HG03135 (cell line): Measurements from ENCODE around the gene BPHL.
A peak's percentile ranks its signal among the peaks of the same experiment; 100 is the strongest.
"Not testable (repeated sequence)": the region's sequence is repeated elsewhere in the genome, so short reads cannot be mapped to it uniquely, and the experiment has no call there.

Experiments used
- ATAC-seq: cut with Tn5 transposase; IDR thresholded peaks from one replicate; pipeline ENCODE4 v1.9.1; 2021; ENCODE audit warnings: mild to moderate bottlenecking, moderate library complexity; ENCODE audit not compliant: unreplicated experiment

The BPHL gene

GRCh38 chr6:3155416-3155815 lies 36.9 kb downstream of the BPHL start:
- not testable (repeated sequence) for ATAC-seq

- not testable (repeated sequence) for ATAC-seq
Observed at GRCh38 chr6:3156184-3157130, 37.9 kb downstream of the BPHL start.

GRCh38 chr6:3157131-3157933 lies 38.8 kb downstream of the BPHL start, which contains the start of gene TUBB2A:
Gene TUBB2A (minus strand): TSS chr6:3157544. CDS start chr6:3157463, 81 bp downstream.
- peak; percentile 80 for ATAC-seq

- ATAC-seq = no peak
Observed at GRCh38 chr6:3159805-3160781, 41.6 kb downstream of the BPHL start.

GRCh38 chr6:3162067-3162497 lies 43.6 kb downstream of the BPHL start:
- ATAC-seq = no peak

GRCh38 chr6:3162565-3163247 lies 44.2 kb downstream of the BPHL start:
- peak; percentile 71 for ATAC-seq

- ATAC-seq = no peak
Observed at GRCh38 chr6:3163248-3163594, 44.7 kb downstream of the BPHL start.

- ATAC-seq = no peak
Observed at GRCh38 chr6:3164388-3164787, 45.9 kb downstream of the BPHL start.

- ATAC-seq = no peak
Observed at GRCh38 chr6:3165631-3166534, 47.4 kb downstream of the BPHL start.

GRCh38 chr6:3166535-3167225 lies 48.2 kb downstream of the BPHL start:
- ATAC-seq = not testable (repeated sequence)

GRCh38 chr6:3168046-3168445 lies 49.5 kb downstream of the BPHL start:
- not testable (repeated sequence) for ATAC-seq

- ATAC-seq = not testable (repeated sequence)
Observed at GRCh38 chr6:3170676-3171075, 52.2 kb downstream of the BPHL start.

GRCh38 chr6:3171313-3172175 lies 53.0 kb downstream of the BPHL start:
- ATAC-seq = not testable (repeated sequence)

GRCh38 chr6:3172789-3173188 lies 54.3 kb downstream of the BPHL start:
- not testable (repeated sequence) for ATAC-seq

- not testable (repeated sequence) for ATAC-seq
Observed at GRCh38 chr6:3173636-3174089, 55.2 kb downstream of the BPHL start.

- no peak for ATAC-seq
Observed at GRCh38 chr6:3175715-3176402, 57.3 kb downstream of the BPHL start.
